SK-N-SH treated with all-trans-retinoic acid at 6 μM for 48 hours (cell line): ENCODE results near the gene DNAH8.
"Not testable (repeated sequence)": the region's sequence is repeated elsewhere in the genome, so short reads cannot be mapped to it uniquely, and the experiment has no call there.

Experiments
- ATAC-seq: fragments of 200-7000 bp; cut with Tn5 transposase; 3 replicates; pipeline ENCODE4 v1.9.1; 2020; ENCODE audit warnings: mild to moderate bottlenecking, moderate library complexity
- ARNTL ChIP-seq: fragments of 450-650 bp; formaldehyde crosslinking; IDR thresholded peaks from 2 replicates; pipeline ENCODE4 v1.5.0; 2020; ENCODE audit warnings: low read depth, mild to moderate bottlenecking, moderate library complexity, borderline replicate concordance
- CSDC2 ChIP-seq: fragments of 250-450 bp; sonication (Bioruptor Pico); IDR thresholded peaks from 2 replicates; pipeline ENCODE4 v1.5.0; 2020; ENCODE audit warnings: mild to moderate bottlenecking, moderate library complexity
- GLIS3 ChIP-seq: fragments of 250-450 bp; sonication (Bioruptor Pico); IDR thresholded peaks from 2 replicates; pipeline ENCODE4 v1.5.0; 2020; ENCODE audit warnings: mild to moderate bottlenecking, moderate library complexity
- OSR1 ChIP-seq: fragments of 250-450 bp; sonication (Bioruptor Pico); IDR thresholded peaks from 2 replicates; pipeline ENCODE4 v1.8.0; 2022; ENCODE audit warnings: moderate library complexity, mild to moderate bottlenecking, inconsistent platforms
- PPARA ChIP-seq: fragments of 250-450 bp; sonication (Bioruptor Pico); IDR thresholded peaks from 2 replicates; pipeline ENCODE4 v1.5.0; 2020; ENCODE audit warnings: mild to moderate bottlenecking, borderline replicate concordance
- RARB ChIP-seq: fragments of 250-450 bp; sonication (Bioruptor Pico); IDR thresholded peaks from 2 replicates; pipeline ENCODE4 v1.8.0; 2021; ENCODE audit warnings: mild to moderate bottlenecking, moderate library complexity
- SNAI2 ChIP-seq: fragments of 250-450 bp; sonication (Bioruptor Pico); IDR thresholded peaks from 2 replicates; pipeline ENCODE4 v1.5.0; 2020; ENCODE audit warnings: mild to moderate bottlenecking, moderate library complexity
- ZFP3 ChIP-seq: fragments of 250-450 bp; sonication (Bioruptor Pico); IDR thresholded peaks from 2 replicates; pipeline ENCODE4 v1.5.0; 2020; ENCODE audit warnings: mild to moderate bottlenecking, moderate library complexity
- ZNF565 ChIP-seq: fragments of 450-650 bp; formaldehyde crosslinking; conservative IDR thresholded peaks from 2 replicates; pipeline ENCODE4 v1.5.0; 2020; ENCODE audit warnings: low read depth, mild to moderate bottlenecking, moderate library complexity
- ZNF70 ChIP-seq: fragments of 450-650 bp; formaldehyde crosslinking; IDR thresholded peaks from 2 replicates; pipeline ENCODE4 v1.5.0; 2020; ENCODE audit warnings: mild to moderate bottlenecking, moderate library complexity
- ZNF8 ChIP-seq: fragments of 450-650 bp; formaldehyde crosslinking; IDR thresholded peaks from 2 replicates; pipeline ENCODE4 v1.5.0; 2020; ENCODE audit warnings: mild to moderate bottlenecking, moderate library complexity
- TF ChIP-seq, protein P1 (sequence below): fragments of 250-450 bp; sonication (Bioruptor Pico); IDR thresholded peaks from 2 replicates; pipeline ENCODE4 v1.5.1; 2020; ENCODE audit warnings: low read depth, mild to moderate bottlenecking, moderate library complexity
- TF ChIP-seq, protein P2 (sequence below): fragments of 250-450 bp; sonication (Bioruptor Pico); IDR thresholded peaks from 2 replicates; pipeline ENCODE4 v1.5.1; 2021; ENCODE audit warnings: mild to moderate bottlenecking, moderate library complexity
- TF ChIP-seq, protein P3 (sequence below): fragments of 250-450 bp; sonication (Bioruptor Pico); IDR thresholded peaks from 2 replicates; pipeline ENCODE4 v1.5.0; 2020; ENCODE audit warnings: mild to moderate bottlenecking, moderate library complexity
- TF ChIP-seq, protein P4 (sequence below): fragments of 250-450 bp; sonication (Bioruptor Pico); IDR thresholded peaks from 2 replicates; pipeline ENCODE4 v1.8.0; 2020; ENCODE audit warnings: mild to moderate bottlenecking, moderate library complexity, borderline replicate concordance
- TF ChIP-seq, protein P5 (sequence below): fragments of 250-450 bp; sonication (Bioruptor Pico); IDR thresholded peaks from 2 replicates; pipeline ENCODE4 v1.8.0; 2021; ENCODE audit warnings: low read depth, mild to moderate bottlenecking, moderate library complexity, borderline replicate concordance

Gene DNAH8

DNA sequence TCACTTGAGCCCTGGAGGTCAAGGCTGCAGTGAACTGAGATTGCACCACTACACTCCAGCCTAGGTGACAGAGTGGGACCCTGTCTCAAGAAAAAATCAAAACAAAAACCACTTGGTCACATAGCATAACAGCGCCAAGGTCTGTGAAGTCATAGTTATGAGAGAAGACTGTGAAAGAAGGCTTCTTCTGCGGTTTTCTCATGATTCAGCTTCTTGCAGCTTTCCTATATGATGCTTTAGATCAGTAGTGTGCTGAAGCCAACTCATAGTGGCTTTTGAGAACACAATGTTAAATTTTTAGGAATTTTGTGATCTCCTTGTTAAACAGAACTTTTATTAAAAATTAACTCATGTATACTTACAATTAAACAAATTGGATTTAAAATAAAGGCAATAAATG is 197.3 kb downstream of the DNAH8 start:
- ATAC-seq = no peak
- TF ChIP-seq, protein P1, sequence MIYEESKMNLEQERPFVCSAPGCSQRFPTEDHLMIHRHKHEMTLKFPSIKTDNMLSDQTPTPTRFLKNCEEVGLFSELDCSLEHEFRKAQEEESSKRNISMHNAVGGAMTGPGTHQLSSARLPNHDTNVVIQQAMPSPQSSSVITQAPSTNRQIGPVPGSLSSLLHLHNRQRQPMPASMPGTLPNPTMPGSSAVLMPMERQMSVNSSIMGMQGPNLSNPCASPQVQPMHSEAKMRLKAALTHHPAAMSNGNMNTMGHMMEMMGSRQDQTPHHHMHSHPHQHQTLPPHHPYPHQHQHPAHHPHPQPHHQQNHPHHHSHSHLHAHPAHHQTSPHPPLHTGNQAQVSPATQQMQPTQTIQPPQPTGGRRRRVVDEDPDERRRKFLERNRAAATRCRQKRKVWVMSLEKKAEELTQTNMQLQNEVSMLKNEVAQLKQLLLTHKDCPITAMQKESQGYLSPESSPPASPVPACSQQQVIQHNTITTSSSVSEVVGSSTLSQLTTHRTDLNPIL = no peak
- no peak for TF ChIP-seq PPARA
- TF ChIP-seq, all 23 proteins: peak for 0

DNA sequence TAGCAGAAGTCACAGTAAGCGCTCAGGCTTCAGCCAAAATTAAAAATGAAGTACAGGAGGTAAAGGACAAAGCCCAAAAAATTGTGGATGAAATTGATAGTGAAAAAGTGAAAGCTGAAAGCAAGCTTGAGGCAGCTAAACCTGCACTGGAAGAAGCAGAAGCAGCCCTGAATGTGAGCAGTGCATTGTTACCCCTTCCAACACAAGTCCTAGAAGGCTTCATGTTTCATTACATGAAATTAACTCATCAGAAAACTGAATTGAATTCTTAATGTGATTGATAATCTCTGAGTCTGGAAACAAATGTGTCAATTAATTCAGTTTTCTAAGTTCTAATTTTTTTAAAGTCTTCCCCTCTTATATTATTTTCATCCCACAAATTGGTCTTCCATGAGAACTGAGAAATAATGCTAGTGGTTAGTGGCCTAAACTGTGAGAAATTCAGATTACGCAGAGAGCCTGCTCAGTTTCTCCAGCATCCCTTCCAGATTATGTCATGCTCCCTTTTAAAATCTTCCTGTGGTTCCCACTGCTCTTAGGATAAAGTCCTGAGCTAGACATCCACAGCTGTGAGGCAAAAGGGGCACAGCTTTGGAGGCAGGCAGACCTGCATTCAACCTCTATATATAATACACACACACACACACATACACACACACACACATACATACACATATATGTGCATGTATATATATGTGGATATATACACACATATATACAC is 200.3 kb downstream of the DNAH8 start:
- TF ChIP-seq, protein P2, sequence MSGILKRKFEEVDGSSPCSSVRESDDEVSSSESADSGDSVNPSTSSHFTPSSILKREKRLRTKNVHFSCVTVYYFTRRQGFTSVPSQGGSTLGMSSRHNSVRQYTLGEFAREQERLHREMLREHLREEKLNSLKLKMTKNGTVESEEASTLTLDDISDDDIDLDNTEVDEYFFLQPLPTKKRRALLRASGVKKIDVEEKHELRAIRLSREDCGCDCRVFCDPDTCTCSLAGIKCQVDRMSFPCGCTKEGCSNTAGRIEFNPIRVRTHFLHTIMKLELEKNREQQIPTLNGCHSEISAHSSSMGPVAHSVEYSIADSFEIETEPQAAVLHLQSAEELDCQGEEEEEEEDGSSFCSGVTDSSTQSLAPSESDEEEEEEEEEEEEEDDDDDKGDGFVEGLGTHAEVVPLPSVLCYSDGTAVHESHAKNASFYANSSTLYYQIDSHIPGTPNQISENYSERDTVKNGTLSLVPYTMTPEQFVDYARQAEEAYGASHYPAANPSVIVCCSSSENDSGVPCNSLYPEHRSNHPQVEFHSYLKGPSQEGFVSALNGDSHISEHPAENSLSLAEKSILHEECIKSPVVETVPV (CRISPR knock-in tag) = no peak
- TF ChIP-seq OSR1 (CRISPR knock-in tag) (no peak), SNAI2 (CRISPR knock-in tag) (no peak), CSDC2 (CRISPR knock-in tag) (no peak), ARNTL (CRISPR knock-in tag) (no peak), GLIS3 (CRISPR knock-in tag) (no peak), ZFP3 (CRISPR knock-in tag) (no peak), RARB (CRISPR knock-in tag) (no peak), ZNF565 (CRISPR knock-in tag) (no peak), ZNF70 (CRISPR knock-in tag) (no peak)
- TF ChIP-seq, protein P3, sequence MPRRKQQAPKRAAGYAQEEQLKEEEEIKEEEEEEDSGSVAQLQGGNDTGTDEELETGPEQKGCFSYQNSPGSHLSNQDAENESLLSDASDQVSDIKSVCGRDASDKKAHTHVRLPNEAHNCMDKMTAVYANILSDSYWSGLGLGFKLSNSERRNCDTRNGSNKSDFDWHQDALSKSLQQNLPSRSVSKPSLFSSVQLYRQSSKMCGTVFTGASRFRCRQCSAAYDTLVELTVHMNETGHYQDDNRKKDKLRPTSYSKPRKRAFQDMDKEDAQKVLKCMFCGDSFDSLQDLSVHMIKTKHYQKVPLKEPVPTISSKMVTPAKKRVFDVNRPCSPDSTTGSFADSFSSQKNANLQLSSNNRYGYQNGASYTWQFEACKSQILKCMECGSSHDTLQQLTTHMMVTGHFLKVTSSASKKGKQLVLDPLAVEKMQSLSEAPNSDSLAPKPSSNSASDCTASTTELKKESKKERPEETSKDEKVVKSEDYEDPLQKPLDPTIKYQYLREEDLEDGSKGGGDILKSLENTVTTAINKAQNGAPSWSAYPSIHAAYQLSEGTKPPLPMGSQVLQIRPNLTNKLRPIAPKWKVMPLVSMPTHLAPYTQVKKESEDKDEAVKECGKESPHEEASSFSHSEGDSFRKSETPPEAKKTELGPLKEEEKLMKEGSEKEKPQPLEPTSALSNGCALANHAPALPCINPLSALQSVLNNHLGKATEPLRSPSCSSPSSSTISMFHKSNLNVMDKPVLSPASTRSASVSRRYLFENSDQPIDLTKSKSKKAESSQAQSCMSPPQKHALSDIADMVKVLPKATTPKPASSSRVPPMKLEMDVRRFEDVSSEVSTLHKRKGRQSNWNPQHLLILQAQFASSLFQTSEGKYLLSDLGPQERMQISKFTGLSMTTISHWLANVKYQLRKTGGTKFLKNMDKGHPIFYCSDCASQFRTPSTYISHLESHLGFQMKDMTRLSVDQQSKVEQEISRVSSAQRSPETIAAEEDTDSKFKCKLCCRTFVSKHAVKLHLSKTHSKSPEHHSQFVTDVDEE (CRISPR knock-in tag) = no peak
- no peak for ATAC-seq

DNA sequence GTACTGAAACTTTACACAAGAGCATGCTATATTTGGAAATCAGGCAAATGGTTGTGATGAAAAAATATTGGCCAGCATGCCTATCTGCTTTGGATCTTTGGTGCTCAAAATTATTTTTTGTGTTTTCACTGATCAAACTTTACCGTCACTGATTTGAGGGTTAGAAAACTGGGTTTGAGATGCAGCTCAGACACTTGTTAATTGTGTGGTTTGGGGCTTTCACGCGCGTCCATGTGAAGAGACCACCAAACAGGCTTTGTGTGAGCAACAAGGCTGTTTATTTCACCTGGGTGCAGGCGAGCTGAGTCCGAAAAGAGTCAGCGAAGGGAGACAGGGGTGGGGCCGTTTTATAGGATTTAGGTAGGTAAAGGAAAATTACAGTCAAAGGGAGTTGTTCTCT is 206.4 kb downstream of the DNAH8 start:
- not testable (repeated sequence) for ATAC-seq

DNA sequence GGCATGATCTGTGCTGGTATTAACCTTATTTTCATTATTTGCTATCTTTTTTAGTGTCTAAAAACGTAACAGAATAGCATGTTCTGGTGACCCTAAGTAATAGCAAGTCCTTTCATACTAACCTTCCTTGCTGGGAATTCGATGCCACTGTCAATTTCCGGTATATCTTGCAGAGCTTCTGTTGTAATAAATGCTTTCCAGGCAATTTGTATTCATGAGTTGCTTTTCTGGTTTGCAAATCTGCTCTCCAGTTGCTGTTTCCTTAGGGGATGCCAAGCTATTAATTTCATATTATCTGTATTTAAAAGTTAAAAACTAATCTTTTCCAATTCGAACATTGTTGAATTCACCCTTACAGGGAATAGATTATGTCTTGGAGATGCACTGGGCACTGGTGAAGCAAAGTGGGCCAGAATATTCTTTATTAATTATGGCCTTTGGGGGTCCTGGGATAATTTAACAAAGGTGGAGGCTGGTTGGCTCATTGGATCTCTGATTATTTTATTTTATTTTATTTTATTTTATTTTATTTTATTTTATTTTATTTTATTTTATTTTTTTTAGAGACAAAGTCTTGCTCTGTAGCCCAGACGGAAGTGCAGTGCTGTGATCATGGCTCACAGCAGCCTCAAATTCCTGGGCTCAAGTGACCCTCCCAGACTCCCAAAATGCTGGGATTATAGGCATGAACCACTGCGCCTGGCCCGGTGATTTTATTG is 209.8 kb downstream of the DNAH8 start:
- ATAC-seq = no peak
- no peak for TF ChIP-seq ZNF70 (CRISPR knock-in tag)
- TF ChIP-seq, protein P1 = no peak
- TF ChIP-seq, protein P4, sequence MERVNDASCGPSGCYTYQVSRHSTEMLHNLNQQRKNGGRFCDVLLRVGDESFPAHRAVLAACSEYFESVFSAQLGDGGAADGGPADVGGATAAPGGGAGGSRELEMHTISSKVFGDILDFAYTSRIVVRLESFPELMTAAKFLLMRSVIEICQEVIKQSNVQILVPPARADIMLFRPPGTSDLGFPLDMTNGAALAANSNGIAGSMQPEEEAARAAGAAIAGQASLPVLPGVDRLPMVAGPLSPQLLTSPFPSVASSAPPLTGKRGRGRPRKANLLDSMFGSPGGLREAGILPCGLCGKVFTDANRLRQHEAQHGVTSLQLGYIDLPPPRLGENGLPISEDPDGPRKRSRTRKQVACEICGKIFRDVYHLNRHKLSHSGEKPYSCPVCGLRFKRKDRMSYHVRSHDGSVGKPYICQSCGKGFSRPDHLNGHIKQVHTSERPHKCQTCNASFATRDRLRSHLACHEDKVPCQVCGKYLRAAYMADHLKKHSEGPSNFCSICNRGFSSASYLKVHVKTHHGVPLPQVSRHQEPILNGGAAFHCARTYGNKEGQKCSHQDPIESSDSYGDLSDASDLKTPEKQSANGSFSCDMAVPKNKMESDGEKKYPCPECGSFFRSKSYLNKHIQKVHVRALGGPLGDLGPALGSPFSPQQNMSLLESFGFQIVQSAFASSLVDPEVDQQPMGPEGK = no peak
- TF ChIP-seq PPARA = no peak
- TF ChIP-seq RARB (CRISPR knock-in tag) = no peak
- TF ChIP-seq, protein P2 (CRISPR knock-in tag) = no peak
- TF ChIP-seq, protein P5, sequence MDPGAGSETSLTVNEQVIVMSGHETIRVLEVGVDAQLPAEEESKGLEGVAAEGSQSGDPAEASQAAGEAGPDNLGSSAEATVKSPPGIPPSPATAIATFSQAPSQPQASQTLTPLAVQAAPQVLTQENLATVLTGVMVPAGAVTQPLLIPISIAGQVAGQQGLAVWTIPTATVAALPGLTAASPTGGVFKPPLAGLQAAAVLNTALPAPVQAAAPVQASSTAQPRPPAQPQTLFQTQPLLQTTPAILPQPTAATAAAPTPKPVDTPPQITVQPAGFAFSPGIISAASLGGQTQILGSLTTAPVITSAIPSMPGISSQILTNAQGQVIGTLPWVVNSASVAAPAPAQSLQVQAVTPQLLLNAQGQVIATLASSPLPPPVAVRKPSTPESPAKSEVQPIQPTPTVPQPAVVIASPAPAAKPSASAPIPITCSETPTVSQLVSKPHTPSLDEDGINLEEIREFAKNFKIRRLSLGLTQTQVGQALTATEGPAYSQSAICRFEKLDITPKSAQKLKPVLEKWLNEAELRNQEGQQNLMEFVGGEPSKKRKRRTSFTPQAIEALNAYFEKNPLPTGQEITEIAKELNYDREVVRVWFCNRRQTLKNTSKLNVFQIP (CRISPR knock-in tag) = no peak
- no peak for TF ChIP-seq ZNF8 (CRISPR knock-in tag)
